AG04449 (cell line): Measurements from ENCODE around the gene CHTF18.

Experiments used
- CTCF ChIA-PET: fragments of 350-600 bp; formaldehyde crosslinking; extraction: SDS; loops from one replicate; lab custom pipeline; 2021; ENCODE audit warnings: antibody characterized with exemption; lab: Yijun Ruan, JAX
- POLR2A ChIA-PET: fragments of 400-600, 350-600 bp; formaldehyde crosslinking; extraction: SDS; loops from one replicate; lab custom pipeline; 2020; ENCODE audit warnings: antibody characterized with exemption, inconsistent platforms; lab: Yijun Ruan, JAX
- DNase-seq: peaks from one replicate; pipeline ENCODE4 v3.0.0-alpha.2; 2010; ENCODE audit warnings: low read depth, low spot score
- H3K4me3 ChIP-seq: 2 replicates; pipeline ENCODE4 v1.5.1; 2011; ENCODE audit warnings: low read depth, mild to moderate bottlenecking, control low read depth, low read length
- CTCF ChIP-seq: IDR thresholded peaks from one replicate; pipeline ENCODE4 v1.5.1; 2011; ENCODE audit warnings: mild to moderate bottlenecking, moderate library complexity, low read length, control low read depth, inconsistent platforms; ENCODE audit not compliant: insufficient read depth; ENCODE audit errors: missing control alignments

Gene CHTF18

GRCh38 chr16:839643-840408, 51.4 kb downstream of the CHTF18 start:
- no peak for TF ChIP-seq CTCF
- DNase-seq = no peak
- H3K4me3 ChIP-seq = no peak overlapping the region
- POLR2A ChIA-PET = no interaction called here
- CTCF ChIA-PET = no interaction called here

GRCh38 chr16:840561-841454, 52.4 kb downstream of the CHTF18 start:
- TF ChIP-seq CTCF = no peak
- ChIA-PET CTCF (no interaction called here), POLR2A (no interaction called here)
- DNase-seq = no peak
- no peak overlapping the region for H3K4me3 ChIP-seq

GRCh38 chr16:841455-842060, 53.1 kb downstream of the CHTF18 start:
- no peak overlapping the region for H3K4me3 ChIP-seq
- no peak for TF ChIP-seq CTCF
- POLR2A ChIA-PET = interaction anchor here (1.0 kb wide), 1 partner anchor 128 kb away, joined by 3 read pairs; no protein-coding TSS in a partner anchor
- CTCF ChIA-PET = no interaction called here
- DNase-seq = no peak

GRCh38 chr16:842061-842476, 53.6 kb downstream of the CHTF18 start:
- ChIA-PET CTCF (no interaction called here), POLR2A (interaction anchor here (1.0 kb wide), 1 partner anchor 128 kb away, joined by 3 read pairs; no protein-coding TSS in a partner anchor)
- no peak for TF ChIP-seq CTCF
- H3K4me3 ChIP-seq = no peak overlapping the region
- DNase-seq = no peak

GRCh38 chr16:842711-843560, 54.5 kb downstream of the CHTF18 start:
- no peak for TF ChIP-seq CTCF
- DNase-seq = no peak
- CTCF ChIA-PET = no interaction called here
- no peak overlapping the region for H3K4me3 ChIP-seq
- POLR2A ChIA-PET = interaction anchor here (1.0 kb wide), 1 partner anchor 127 kb away, joined by 3 read pairs; no protein-coding TSS in a partner anchor
